ENCODE data around the gene GTPBP3. TPM values are rescaled to one million over a fixed set of nuclear protein-coding genes. Genes with fewer than 3 reads are reported as not detected.
"Not testable (repeated sequence)": the region's sequence is repeated elsewhere in the genome, so short reads cannot be mapped to it uniquely, and the experiment has no call there.

Gene GTPBP3
- total RNA-seq, 1 donor from 2014 or later = 7.6 TPM

DNA sequence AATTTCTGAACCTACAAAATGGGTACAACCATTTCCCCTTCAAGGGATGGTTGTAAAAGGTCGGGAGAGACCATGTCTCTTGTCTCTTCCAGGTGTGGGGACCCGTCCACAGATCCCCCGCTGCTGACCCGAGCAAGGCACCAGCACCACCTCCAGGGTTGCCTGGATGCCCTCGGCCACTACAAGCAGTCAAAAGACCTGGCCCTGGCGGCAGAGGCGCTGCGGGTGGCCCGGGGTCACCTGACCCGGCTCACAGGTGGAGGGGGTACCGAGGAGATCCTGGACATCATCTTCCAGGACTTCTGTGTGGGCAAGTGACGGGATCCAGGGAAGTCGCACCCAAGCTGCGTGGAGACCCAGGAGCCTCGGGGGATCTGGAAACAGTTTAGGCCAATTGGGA, 4.0 kb downstream of the GTPBP3 start:
- no peak for DNase-seq (ENCODE audit: low read depth in 2 of 2)

DNA sequence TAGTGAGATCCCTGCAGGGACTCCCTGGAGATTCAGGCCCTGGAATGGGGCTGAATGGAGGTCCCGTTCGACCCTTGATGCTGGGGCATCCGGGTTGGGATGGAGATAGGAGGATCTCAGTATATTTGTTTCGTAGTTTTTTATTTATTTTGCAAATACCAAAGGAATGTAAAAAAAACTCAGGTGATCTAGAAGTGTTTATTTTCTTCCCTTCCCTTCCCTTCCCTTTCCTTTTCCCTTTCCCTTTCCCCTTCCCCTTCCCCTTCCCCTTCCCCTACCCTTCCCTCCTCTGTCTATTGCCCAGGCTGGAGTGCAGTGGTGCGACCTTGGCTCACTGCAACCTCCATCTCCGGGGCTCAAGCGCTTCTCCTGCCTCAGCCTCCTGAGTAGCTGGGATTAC, 4.5 kb downstream of the GTPBP3 start:
- no peak for DNase-seq (ENCODE audit: low read depth in 2 of 2)

DNA sequence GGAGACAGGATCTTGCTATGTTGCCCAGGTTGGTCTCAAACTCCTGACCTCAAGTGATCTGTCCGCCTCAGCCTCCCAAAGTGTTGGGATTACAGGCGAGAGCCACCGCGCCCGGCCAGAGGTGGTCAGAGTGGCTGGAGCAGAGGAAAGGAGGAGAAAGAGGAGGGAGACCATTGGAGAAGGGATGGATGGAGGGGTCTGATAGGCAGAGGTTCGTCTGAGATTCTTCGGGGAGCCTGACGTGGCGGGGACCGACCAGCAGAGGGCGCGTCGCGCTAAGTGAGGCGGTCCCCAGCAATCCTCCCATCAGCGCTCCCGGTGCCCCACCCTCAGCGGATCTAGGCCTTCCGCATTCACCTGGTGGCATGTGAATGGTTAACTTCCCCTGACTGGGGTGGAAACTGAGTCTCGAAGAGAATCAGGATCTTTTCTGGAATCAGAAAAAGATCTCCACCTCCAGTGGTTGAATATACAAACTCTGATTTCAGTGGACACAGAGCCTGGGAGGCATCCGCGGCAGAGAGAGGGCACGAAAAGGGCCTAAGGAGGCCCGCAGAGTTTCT, 8.8 kb downstream of the GTPBP3 start:
- DNase-seq (ENCODE audit: low read depth in 2 of 2) = peak in 1 of 2 donors; percentile 64

DNA sequence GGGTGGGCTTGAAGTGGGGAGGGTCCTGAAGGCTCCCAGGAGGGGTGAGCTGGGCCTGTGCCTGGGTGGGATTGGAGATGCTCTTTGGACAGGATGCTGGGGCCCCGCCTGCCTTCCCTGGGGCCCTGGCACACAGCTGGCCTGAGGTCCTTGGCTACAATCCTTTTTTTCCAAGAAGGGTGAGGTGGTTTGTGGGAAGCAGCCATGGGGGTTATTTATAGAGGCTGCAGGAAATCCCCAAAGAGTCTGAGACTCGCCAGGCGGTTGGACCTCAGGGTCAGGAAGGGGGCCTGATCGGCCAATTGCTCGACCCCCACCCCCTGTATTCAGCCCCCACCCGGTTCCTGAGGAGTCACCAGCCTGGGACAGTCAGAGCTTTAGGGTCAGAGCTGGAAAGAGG, 10.0 kb downstream of the GTPBP3 start:
- DNase-seq (ENCODE audit: low read depth in 2 of 2) = peak in 1 of 2 donors; percentile 57

DNA sequence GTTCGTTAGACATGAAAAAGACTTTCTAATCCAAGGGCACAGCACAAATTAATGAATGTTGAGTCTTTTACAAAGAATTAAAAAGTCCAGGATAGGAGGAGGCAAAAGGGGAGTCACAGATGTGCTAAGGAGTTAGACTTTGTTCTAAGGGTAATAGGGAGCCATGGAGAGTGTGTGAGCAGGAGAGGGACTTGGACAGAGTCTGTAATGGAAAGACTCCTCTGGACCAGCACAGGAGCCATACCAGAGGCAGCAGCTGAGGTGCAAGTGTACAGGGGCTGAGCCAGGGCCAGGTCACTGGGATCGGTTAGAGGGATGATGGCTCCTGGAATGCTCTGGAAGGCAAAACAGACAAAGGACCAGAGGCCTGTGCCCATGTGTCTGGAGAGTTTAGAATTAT, 10.5 kb downstream of the GTPBP3 start:
- DNase-seq (ENCODE audit: low read depth in 2 of 2) = no peak

- DNase-seq (ENCODE audit: low read depth in 2 of 2) = peak; percentile 86 to 93
Measured at GRCh38 chr19:17348700-17349099, 11.3 kb downstream of the GTPBP3 start.

GRCh38 chr19:17351815-17352435, 14.6 kb downstream of the GTPBP3 start:
- no peak for DNase-seq (ENCODE audit: low read depth in 2 of 2)

DNA sequence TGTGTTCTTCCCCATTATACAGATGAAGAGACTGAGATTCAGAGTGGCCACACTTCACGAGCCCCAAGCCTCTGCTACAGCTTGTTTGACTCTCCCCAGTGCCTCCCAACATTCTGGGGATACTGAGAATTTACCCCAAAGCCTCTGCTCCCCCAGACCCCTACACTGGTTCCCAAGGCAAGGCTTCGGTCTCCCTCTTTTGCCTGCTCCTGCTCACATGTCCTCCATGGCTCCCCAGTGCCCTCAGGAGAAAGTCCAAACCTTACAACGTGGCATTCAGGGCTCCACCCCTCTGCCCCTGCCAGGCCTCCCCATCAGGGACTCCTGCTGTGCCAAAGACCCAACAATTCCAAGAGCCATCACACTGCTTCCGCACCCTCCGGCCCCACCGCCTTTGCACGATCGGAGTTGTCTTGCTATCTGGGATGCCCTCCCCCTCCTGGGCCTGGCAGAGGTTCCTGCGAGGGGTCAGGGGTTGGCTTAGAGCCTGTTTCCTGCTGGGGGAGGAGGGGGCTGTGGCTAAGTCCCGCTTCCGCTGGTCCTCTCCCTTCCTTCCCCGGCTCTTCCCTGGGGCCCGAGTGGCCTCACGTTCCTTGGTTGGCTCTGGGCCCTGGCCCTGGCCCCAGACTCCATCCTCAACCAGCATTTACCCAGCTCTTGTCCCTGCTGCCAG, 15.4 kb downstream of the GTPBP3 start:
- no peak for DNase-seq (ENCODE audit: low read depth in 2 of 2)

GRCh38 chr19:17353386-17353785, 16.0 kb downstream of the GTPBP3 start:
- no peak for DNase-seq (ENCODE audit: low read depth in 2 of 2)

- no peak for DNase-seq (ENCODE audit: low read depth in 2 of 2)
Measured at GRCh38 chr19:17357078-17357666, 19.8 kb downstream of the GTPBP3 start.

GRCh38 chr19:17357724-17358123, 20.4 kb downstream of the GTPBP3 start:
- no peak for DNase-seq (ENCODE audit: low read depth in 2 of 2)

- no peak for DNase-seq (ENCODE audit: low read depth in 2 of 2)
Measured at GRCh38 chr19:17358395-17358794, 21.0 kb downstream of the GTPBP3 start.

GRCh38 chr19:17359905-17360800, 22.8 kb downstream of the GTPBP3 start:
- no peak for DNase-seq (ENCODE audit: low read depth in 2 of 2)

GRCh38 chr19:17363852-17364605, 26.7 kb downstream of the GTPBP3 start:
- not testable (repeated sequence) for DNase-seq (ENCODE audit: low read depth in 2 of 2)

- DNase-seq (ENCODE audit: low read depth in 2 of 2) = no peak
Measured at GRCh38 chr19:17365361-17365760, 28.0 kb downstream of the GTPBP3 start.

DNA sequence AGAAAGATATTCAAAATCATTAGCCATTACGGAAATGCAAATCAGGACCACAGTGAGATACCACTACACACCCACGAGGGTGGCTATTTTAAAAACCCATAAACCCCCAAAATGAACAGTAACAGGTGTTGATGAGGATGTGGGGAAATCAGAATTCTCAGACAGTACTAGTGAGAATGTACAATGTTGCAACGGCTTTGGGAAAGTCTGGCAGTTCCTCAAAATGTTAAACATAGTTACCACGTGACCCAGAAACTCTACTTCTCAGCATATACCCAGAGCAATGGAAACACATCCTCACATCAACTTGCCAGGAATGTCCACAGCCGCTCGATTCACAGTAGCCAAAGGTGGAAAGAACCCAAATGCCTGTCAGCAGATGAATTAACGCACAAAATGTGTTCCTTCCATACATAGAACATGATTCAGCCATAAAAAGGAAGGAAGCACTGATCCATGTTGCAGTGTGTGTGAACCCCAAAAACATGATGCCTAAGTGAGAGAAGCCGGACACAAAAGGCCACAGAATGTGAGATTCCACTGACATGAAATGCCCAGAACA, 32.8 kb downstream of the GTPBP3 start:
- peak; percentile 39 to 62 for DNase-seq (ENCODE audit: low read depth in 2 of 2)

DNA sequence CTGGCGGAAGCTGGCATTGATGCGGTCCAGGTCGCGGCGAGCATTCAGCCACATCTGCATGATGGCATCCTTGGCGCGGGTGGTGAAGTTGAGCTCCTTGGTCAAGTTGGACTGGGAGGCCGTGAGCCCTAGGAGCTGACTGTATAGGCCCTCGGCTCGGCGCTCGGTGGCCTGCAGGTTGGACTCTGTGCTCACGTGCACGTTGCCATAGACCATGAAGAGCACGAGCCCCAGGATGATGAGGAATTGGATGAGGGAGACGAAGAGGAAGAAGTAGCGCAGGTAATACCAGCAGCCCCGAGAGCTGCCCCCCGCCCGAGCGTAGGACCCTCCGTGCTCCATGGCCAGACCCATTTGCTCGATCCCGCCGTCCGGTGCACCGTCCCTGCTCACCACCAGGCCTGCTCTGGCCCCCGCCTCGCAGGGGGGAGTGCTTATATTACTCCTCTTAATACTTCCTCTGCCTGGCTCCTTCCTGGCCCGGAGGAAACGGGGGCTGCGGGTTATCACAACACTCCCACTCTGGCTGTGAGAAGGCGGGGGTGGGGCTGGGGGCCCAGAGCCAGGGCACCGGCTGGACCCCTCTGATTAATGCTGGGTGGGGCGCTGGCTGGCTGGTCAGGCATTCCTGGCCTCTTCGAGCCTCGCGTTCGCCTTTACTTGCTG, 39.7 kb downstream of the GTPBP3 start, which contains the start of gene PLVAP:
Gene PLVAP (minus strand): TSS at position 408 of the 666 bp plus-strand sequence. CDS start 54 bp downstream, at position 354.
- peak; percentile 20 to 81 for DNase-seq (ENCODE audit: low read depth in 2 of 2)

- peak in 1 of 2 donors; percentile 34 for DNase-seq (ENCODE audit: low read depth in 2 of 2)
Measured at GRCh38 chr19:17378271-17378670, 40.9 kb downstream of the GTPBP3 start.

GRCh38 chr19:17379221-17379631, 41.9 kb downstream of the GTPBP3 start:
- DNase-seq (ENCODE audit: low read depth in 2 of 2) = peak in 1 of 2 donors; percentile 69

All from dermis microvascular lymphatic vessel endothelial cell (primary cell).